Neural progenitor cell (in vitro differentiated cells): ENCODE data around the gene C22orf39.

Source experiments
- CTCF ChIP-seq: fragments of 200-600 bp; sonication (generic); IDR thresholded peaks from 2 replicates; pipeline ENCODE4 v1.5.1; 2017; ENCODE audit warnings: antibody characterized with exemption, mild to moderate bottlenecking
- EZH2phosphoT487 ChIP-seq: fragments of 200-600 bp; sonication (generic); IDR thresholded peaks from 2 replicates; pipeline ENCODE4 v1.6.1; 2017; ENCODE audit warnings: antibody characterized with exemption

- no peak for TF ChIP-seq CTCF
- TF ChIP-seq EZH2phosphoT487 = no peak
Observed at GRCh38 chr22:19412478-19412877, 35.0 kb downstream of the C22orf39 start.
